KMS-11 (cell line): ENCODE results near the gene WDR48.

Experiments used
- H2AFZ ChIP-seq: fragments of 200-600 bp; sonication (generic); 2 replicates; pipeline ENCODE4 v1.6.1; 2016; ENCODE audit warnings: antibody characterized with exemption, mixed run types, low read depth
- H3K27ac ChIP-seq: fragments of 200-600 bp; sonication (generic); 2 replicates; pipeline ENCODE4 v1.6.1; 2016; ENCODE audit warnings: mild to moderate bottlenecking, mixed run types
- H3K27me3 ChIP-seq: fragments of 200-600 bp; sonication (generic); 2 replicates; pipeline ENCODE4 v1.6.1; 2017; ENCODE audit warnings: mild to moderate bottlenecking, low read depth, mixed run types, moderate library complexity; ENCODE audit not compliant: insufficient read depth
- H3K36me3 ChIP-seq: fragments of 200-600 bp; sonication (generic); 2 replicates; pipeline ENCODE4 v1.6.1; 2017; ENCODE audit warnings: mild to moderate bottlenecking, mixed run types; ENCODE audit not compliant: insufficient read depth
- H3K4me1 ChIP-seq: fragments of 200-600 bp; sonication (generic); 2 replicates; pipeline ENCODE4 v1.6.1; 2016; ENCODE audit warnings: mild to moderate bottlenecking, low read depth, mixed run types; ENCODE audit not compliant: poor library complexity, severe bottlenecking
- H3K4me2 ChIP-seq: fragments of 200-600 bp; sonication (generic); 2 replicates; pipeline ENCODE4 v1.7.0; 2016; ENCODE audit warnings: mild to moderate bottlenecking, mixed run types
- H3K4me3 ChIP-seq: fragments of 200-600 bp; sonication (generic); IDR thresholded peaks from 2 replicates; pipeline ENCODE4 v1.6.1; 2017; ENCODE audit warnings: low read depth, low read length, mixed read lengths; ENCODE audit not compliant: insufficient read depth
- H3K79me2 ChIP-seq: fragments of 200-600 bp; sonication (generic); 2 replicates; pipeline ENCODE4 v1.6.1; 2016; ENCODE audit warnings: low read depth, mixed run types; ENCODE audit not compliant: insufficient read depth
- H3K9ac ChIP-seq: fragments of 200-600 bp; sonication (generic); 2 replicates; pipeline ENCODE4 v1.6.1; 2016; ENCODE audit warnings: mild to moderate bottlenecking, mixed run types
- H4K20me1 ChIP-seq: fragments of 200-600 bp; sonication (generic); 2 replicates; pipeline ENCODE4 v1.6.1; 2016; ENCODE audit warnings: mild to moderate bottlenecking, mixed run types; ENCODE audit not compliant: insufficient read depth
- TF ChIP-seq, protein P1 (sequence below): fragments of 200-600 bp; sonication (generic); conservative IDR thresholded peaks from 2 replicates; pipeline ENCODE4 v1.6.1; 2017; ENCODE audit warnings: low read depth, mild to moderate bottlenecking, antibody characterized with exemption, low read length, moderate library complexity, mixed read lengths

The WDR48 gene

DNA sequence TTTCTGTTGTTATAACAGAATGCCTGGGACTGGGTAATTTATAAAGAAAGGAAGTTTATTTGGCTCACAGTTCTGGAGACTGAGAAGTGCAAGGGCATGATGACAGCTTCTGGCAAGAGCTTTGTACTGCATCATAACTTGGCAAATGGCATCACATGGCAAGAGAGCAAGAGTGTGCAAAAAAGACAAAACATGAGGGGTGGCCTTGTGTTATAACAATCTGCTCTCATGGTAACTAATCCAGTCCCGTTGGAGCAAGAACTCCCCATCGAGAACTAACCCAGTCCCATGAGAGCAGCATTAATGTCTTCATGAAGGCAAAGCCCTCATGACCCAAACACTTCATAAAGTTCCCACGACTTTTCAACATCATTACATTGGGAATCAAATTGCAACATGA is 23.3 kb upstream of the WDR48 start:
- Histone ChIP-seq H3K4me2 (no peak overlapping the region), H2AFZ (no peak overlapping the region), H3K4me3 (no peak overlapping the region), H3K9ac (no peak overlapping the region), H3K36me3 (no peaks in the 10 kb centered on the region), H3K27me3 (no peaks in the 10 kb centered on the region), H3K79me2 (no peaks in the 10 kb centered on the region), H3K4me1 (no peaks in the 10 kb centered on the region), H4K20me1 (no peaks in the 10 kb centered on the region), H3K27ac (no peak overlapping the region)
- TF ChIP-seq, protein P1, sequence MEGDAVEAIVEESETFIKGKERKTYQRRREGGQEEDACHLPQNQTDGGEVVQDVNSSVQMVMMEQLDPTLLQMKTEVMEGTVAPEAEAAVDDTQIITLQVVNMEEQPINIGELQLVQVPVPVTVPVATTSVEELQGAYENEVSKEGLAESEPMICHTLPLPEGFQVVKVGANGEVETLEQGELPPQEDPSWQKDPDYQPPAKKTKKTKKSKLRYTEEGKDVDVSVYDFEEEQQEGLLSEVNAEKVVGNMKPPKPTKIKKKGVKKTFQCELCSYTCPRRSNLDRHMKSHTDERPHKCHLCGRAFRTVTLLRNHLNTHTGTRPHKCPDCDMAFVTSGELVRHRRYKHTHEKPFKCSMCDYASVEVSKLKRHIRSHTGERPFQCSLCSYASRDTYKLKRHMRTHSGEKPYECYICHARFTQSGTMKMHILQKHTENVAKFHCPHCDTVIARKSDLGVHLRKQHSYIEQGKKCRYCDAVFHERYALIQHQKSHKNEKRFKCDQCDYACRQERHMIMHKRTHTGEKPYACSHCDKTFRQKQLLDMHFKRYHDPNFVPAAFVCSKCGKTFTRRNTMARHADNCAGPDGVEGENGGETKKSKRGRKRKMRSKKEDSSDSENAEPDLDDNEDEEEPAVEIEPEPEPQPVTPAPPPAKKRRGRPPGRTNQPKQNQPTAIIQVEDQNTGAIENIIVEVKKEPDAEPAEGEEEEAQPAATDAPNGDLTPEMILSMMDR = no peak

DNA sequence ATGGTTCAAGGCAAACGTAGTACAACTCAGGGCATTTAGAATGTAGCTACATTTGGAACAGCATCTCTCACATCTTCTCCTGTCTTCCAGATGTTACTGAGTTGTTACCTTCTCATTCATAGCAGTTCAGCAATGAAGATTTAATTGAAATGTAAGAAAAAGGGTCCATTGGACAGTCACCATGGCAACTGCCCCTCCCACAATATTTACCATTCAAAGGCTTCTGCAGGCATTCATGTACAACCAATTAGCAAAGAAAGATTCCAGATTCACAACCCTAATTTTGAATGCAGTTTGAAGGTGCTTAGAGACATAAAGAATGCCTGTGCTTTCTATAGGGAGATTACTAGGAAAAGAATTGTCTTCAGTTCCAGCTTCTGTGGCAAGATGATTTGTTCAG is 22.3 kb upstream of the WDR48 start:
- H3K4me2 ChIP-seq = no peak overlapping the region
- no peak overlapping the region for H3K9ac ChIP-seq
- H3K79me2 ChIP-seq = no peaks in the 10 kb centered on the region
- no peak overlapping the region for H3K4me3 ChIP-seq
- TF ChIP-seq, protein P1 = no peak
- no peak overlapping the region for H3K27ac ChIP-seq
- no peaks in the 10 kb centered on the region for H3K27me3 ChIP-seq
- H3K36me3 ChIP-seq = no peaks in the 10 kb centered on the region
- H4K20me1 ChIP-seq = no peaks in the 10 kb centered on the region
- H3K4me1 ChIP-seq = no peaks in the 10 kb centered on the region
- H2AFZ ChIP-seq = no peak overlapping the region

DNA sequence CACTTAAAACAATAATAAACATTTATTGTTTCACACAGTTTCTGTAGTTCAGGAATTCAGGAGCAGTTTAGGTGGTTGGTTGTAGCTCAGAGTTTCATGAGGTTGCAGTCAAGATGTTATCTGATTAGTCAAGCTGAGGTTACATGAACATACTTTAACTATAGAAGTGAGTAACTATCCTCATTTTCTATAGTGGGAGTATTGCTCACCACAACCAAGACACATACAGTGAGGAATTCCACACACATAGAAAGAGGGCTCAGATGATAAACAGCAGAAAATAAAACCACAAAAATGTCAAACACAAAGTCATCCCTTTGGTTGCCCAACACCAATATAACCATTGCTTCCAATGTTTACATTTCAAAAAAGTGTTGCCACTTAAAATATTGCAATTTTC is 13.7 kb upstream of the WDR48 start:
- no peaks in the 10 kb centered on the region for H3K4me1 ChIP-seq
- H3K27me3 ChIP-seq = no peaks in the 10 kb centered on the region
- no peak overlapping the region for H3K4me2 ChIP-seq
- no peaks in the 10 kb centered on the region for H3K79me2 ChIP-seq
- H3K9ac ChIP-seq = no peak overlapping the region
- H3K27ac ChIP-seq = no peak overlapping the region
- no peak overlapping the region for H3K4me3 ChIP-seq
- TF ChIP-seq, protein P1 = no peak
- H4K20me1 ChIP-seq = no peaks in the 10 kb centered on the region
- H2AFZ ChIP-seq = no peak overlapping the region
- no peaks in the 10 kb centered on the region for H3K36me3 ChIP-seq

DNA sequence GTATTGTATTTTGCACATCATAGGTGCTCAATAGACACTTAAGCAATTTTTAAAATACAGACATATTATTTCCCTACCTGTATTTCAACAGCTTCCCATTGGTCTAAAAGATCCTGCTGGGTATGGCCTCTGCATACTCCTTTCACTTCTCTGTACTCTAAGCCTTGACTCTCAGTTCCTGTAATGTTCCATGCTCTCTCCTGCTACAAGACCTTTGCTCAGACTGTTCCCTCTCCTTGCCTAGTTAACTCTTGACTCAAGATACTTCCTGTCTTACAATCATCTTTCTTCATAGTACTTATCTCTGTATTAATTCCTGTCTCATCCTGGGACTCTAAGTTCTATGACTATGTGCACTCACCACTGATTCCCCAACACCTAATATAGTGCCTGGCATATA is 1.8 kb upstream of the WDR48 start:
- no peak overlapping the region for H3K4me3 ChIP-seq
- no peak overlapping the region for H3K9ac ChIP-seq
- no peaks in the 10 kb centered on the region for H3K79me2 ChIP-seq
- H3K4me1 ChIP-seq = no peaks in the 10 kb centered on the region
- no peak overlapping the region for H3K27ac ChIP-seq
- TF ChIP-seq, protein P1 = no peak
- no peak overlapping the region for H2AFZ ChIP-seq
- H3K36me3 ChIP-seq = no peaks in the 10 kb centered on the region
- H3K27me3 ChIP-seq = no peaks in the 10 kb centered on the region
- H4K20me1 ChIP-seq = no peaks in the 10 kb centered on the region
- H3K4me2 ChIP-seq = no peak overlapping the region
